ENCODE results near the gene SERPINA10. TPM values are rescaled to one million over a fixed set of nuclear protein-coding genes. Genes with fewer than 3 reads are reported as not detected.

SERPINA10 gene
- total and polyA plus RNA-seq, 2 of the 13 experiments (the other 11 are each of a cell fraction or from before 2014, with no cell fraction given) = 20.1 to 20.2 TPM

GRCh38 chr14:94321421-94322271 is 28.6 kb upstream of the SERPINA10 start (continued):
- TF ChIP-seq JUN (CRISPR knock-in tag; IDR thresholded peaks at IDR 0.05) = no peak
- no peak for TF ChIP-seq ATF2 (CRISPR knock-in tag; IDR thresholded peaks at IDR 0.05)
- no peak for TF ChIP-seq RARG (CRISPR knock-in tag; IDR thresholded peaks at IDR 0.05; ENCODE audit: low read depth)
- no peak for TF ChIP-seq CREBL2 (CRISPR knock-in tag; IDR thresholded peaks at IDR 0.05; ENCODE audit: borderline replicate concordance)
- no peak for TF ChIP-seq RNF2 (conservative IDR thresholded peaks at IDR 0.05; ENCODE audit: low read depth)
- TF ChIP-seq, protein P1, sequence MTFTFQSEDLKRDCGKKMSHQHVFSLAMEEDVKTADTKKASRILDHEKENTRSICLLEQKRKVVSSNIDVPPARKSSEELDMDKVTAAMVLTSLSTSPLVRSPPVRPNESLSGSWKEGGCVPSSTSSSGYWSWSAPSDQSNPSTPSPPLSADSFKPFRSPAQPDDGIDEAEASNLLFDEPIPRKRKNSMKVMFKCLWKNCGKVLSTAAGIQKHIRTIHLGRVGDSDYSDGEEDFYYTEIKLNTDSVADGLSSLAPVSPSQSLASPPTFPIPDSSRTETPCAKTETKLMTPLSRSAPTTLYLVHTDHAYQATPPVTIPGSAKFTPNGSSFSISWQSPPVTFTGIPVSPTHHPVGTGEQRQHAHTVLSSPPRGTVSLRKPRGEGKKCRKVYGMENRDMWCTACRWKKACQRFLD (CRISPR knock-in tag; IDR thresholded peaks at IDR 0.05; ENCODE audit: borderline replicate concordance) = no peak
- 0 out of 2 replicates have a peak, but pooled peaks have one; percentile 25 for TF ChIP-seq FOXC1 (CRISPR knock-in tag; IDR thresholded peaks at IDR 0.05; ENCODE audit: borderline replicate concordance)
- TF ChIP-seq MIXL1 (CRISPR knock-in tag; IDR thresholded peaks at IDR 0.05) = no peak
- TF ChIP-seq ZBTB7A (CRISPR knock-in tag; IDR thresholded peaks at IDR 0.05) = no peak
- TF ChIP-seq KDM4B (CRISPR knock-in tag; IDR thresholded peaks at IDR 0.05) = no peak
- TF ChIP-seq, protein P2, sequence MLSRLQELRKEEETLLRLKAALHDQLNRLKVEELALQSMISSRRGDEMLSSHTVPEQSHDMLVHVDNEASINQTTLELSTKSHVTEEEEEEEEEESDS (CRISPR knock-in tag; IDR thresholded peaks at IDR 0.05; ENCODE audit: borderline replicate concordance) = no peak
- TF ChIP-seq, protein P3, sequence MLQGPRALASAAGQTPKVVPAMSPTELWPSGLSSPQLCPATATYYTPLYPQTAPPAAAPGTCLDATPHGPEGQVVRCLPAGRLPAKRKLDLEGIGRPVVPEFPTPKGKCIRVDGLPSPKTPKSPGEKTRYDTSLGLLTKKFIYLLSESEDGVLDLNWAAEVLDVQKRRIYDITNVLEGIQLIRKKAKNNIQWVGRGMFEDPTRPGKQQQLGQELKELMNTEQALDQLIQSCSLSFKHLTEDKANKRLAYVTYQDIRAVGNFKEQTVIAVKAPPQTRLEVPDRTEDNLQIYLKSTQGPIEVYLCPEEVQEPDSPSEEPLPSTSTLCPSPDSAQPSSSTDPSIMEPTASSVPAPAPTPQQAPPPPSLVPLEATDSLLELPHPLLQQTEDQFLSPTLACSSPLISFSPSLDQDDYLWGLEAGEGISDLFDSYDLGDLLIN (CRISPR knock-in tag; IDR thresholded peaks at IDR 0.05; ENCODE audit: borderline replicate concordance) = no peak
- no peak for TF ChIP-seq DNMT3B (CRISPR knock-in tag; conservative IDR thresholded peaks at IDR 0.05)
- no peak for TF ChIP-seq NCOR1 (IDR thresholded peaks at IDR 0.05; ENCODE audit: borderline replicate concordance, low read length)
- TF ChIP-seq HDAC1 (CRISPR knock-in tag; IDR thresholded peaks at IDR 0.05) = no peak; the same call in 1 of the 2 replicates
- no peak for TF ChIP-seq SRF (IDR thresholded peaks at IDR 0.05; ENCODE audit: low read depth, low read length)
- no peak for TF ChIP-seq ZNF589 (CRISPR knock-in tag; conservative IDR thresholded peaks at IDR 0.05)
- no peak for TF ChIP-seq ZNF674 (CRISPR knock-in tag; IDR thresholded peaks at IDR 0.05; ENCODE audit: low read depth)
- TF ChIP-seq ZNF891 (CRISPR knock-in tag; IDR thresholded peaks at IDR 0.05) = peak; percentile 67; the same call in 1 of the 2 replicates
- TF ChIP-seq ZNF280D (CRISPR knock-in tag; IDR thresholded peaks at IDR 0.05) = no peak
- no peak for TF ChIP-seq ZNF530 (CRISPR knock-in tag; IDR thresholded peaks at IDR 0.05; ENCODE audit: low read depth)
- no peak for TF ChIP-seq TCF12 (IDR thresholded peaks at IDR 0.05)
- TF ChIP-seq TCF12 (CRISPR knock-in tag; IDR thresholded peaks at IDR 0.05) = no peak
- TF ChIP-seq NFATC3 (CRISPR knock-in tag; IDR thresholded peaks at IDR 0.05) = no peak

Data from HepG2 (cell line).